Measurements from ENCODE around the gene FGF18.
"Not testable (repeated sequence)": the region's sequence is repeated elsewhere in the genome, so short reads cannot be mapped to it uniquely, and the experiment has no call there.

FGF18 gene

DNA sequence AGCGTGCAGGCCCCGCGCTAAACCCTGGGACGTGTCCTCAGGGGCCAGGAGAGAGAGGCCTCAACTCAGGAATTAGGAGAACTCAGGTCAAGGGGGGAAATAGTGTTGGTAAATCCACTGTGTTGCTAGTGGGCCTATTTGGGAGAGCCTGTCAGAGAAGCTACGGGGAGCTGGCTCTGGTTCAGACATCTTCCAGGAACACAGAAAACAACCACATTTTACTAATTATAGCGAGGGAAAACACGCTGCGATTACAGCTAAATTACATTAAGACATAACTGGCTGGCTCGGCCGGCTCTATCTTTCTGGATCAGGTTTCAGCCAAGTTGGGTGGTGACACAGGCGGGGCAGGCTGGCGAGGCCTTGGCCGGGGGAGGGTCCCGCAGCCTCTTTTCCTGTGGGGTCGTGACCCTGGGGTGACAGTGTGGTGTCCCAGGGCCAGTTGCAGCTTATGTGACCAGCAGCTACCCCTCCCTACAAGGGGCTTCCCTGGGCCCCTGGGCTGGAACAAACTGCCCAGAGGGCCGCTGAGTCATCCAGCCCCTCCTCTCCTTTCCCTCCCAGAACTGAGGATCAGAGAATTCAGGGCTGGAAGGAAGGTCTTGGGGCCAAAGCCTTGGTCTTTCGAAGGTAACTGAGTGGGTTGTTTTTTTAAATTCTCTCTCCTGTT lies 75.1 kb downstream of the FGF18 start:
- FAIRE-seq (no peak), DNase-seq (ENCODE audit: low spot score) (peak; percentile 82)

DNA sequence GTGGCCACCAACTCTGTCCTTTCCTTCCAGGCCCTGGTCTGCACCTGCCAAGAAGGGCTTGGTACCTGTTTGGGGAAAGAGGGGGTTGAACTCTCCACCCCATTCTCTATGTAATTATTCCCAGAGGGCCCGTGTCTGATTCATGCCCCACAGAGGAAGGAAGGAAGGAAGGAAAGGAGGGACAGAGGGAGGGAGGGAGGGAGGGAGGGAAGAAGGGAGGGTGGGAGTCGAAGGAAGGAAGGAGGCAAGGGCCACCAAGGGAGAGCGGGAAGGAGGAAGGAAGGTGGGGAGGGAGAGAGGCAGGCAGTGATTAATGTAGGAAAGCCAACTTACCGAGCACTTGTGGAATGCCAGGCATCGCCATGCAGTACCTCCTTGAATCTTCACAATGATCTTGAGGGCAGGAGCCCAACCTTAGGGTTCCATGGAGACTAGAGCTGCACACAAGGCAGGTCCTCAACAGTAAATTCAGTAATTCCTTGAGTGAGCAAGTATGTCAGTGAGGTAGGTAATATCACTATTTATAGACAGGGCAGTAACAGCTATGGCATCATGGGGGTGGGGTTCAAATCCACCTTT lies 75.8 kb downstream of the FGF18 start:
- no peak for FAIRE-seq
- peak; percentile 52 for DNase-seq (ENCODE audit: low spot score)

DNA sequence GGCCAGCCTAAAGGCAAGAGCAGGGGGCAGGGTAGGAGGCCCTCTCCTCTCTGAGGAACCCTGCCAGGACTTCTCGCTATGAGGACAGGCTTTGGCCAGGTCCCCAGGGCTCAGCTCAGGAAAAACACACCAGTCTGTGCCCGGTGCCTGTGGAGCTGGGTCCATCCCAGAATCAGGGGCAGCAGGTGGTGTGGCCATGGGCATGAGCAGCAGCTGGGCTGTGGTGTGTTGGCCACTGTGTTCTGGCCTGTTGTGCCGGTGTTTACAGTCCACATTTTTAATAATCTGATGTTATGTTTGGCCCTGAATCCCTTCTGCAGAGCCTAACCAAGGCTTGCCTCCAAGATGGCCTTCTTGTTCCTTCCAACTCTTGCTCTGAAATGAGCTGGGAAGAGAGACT lies 77.0 kb downstream of the FGF18 start:
- no peak for FAIRE-seq
- DNase-seq (ENCODE audit: low spot score): no peak

DNA sequence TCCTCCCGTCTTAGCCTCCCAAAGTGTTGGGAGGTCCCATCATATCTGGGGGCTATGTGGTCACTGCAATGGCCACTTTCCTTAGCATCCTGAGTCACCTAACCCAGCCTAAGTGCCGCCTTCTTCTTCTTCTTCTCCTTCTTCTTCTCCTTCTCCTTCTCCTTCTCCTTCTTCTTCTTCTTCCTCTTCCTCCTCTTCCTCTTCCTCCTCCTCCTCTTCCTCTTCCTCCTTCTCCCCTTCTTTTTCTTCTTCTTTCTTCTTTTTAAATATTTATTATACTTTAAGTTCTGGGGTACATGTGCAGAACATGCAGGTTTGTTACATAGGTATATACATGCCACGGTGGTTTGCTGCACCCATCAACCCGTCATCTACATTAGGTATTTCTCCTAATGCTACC lies 78.0 kb downstream of the FGF18 start:
- DNase-seq (ENCODE audit: low spot score); FAIRE-seq: not testable (repeated sequence)

DNA sequence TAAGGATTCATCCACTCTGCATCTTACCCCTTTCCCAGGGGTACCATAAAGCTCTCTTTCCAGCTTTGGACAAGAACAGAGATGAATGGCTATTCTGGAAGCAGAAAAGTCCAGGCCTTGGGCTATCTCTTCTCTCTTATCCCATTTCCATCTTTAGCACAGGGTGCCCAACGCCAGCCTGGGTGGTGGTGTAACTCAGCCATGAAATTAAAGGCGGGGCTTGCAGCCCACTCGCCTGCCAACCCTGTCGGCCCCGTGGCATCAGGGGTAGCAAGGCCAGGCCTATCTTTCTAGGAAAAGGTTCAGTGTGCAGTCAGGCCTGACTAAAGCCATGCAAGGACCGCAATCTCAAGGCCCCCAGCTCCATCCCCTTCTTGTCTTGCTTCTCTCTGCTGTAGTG lies 78.7 kb downstream of the FGF18 start:
- FAIRE-seq (no peak), DNase-seq (ENCODE audit: low spot score) (no peak)

DNA sequence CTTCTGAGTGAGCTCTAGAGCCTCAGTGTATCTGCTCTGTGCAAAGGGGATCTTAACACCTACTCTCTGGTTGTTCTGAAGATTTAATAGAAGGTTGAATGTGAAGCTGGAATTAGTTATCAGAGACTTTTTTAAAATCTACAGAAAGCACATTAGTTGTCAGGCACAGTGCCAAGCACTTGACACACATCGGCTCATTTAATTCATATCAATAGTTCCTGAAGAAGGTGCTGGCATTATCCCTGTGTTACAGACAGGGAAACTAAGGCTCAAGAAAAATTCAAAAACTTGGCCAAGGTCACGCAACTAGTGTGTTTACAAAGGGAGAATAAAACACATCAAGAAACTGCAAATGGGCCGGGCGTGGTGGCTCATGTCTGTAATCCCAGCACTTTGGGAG lies 80.2 kb downstream of the FGF18 start:
- DNase-seq (ENCODE audit: low spot score): no peak
- FAIRE-seq: no peak

DNA sequence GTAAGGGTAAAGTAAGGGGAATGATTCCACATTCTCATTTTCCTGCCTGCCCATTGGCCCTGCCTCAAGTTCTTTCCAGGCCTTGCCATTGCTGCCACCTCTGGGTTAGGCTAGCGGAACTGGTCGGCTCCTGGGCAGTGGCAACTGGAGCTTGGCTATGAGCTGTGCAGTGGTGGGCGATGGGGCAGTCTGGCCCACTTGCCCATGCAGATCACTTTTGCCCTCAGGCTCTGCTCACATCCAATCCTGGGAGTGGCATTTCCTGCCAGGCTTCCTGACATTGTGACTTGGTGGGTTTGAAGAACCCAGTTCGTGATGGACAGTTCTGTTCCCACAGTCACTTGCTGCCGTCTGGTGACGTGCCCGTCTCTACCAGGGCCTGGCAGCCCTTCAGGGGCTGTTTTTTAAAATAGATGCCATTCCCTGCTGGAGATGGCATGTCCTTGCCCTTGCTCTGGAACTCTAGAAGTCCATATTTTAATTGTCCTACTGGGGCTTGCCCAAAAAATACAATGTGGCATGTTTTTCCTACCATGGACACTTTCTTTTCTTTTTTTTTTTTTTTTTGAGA lies 86.1 kb downstream of the FGF18 start:
- FAIRE-seq: no peak
- no peak for DNase-seq (ENCODE audit: low spot score)

DNA sequence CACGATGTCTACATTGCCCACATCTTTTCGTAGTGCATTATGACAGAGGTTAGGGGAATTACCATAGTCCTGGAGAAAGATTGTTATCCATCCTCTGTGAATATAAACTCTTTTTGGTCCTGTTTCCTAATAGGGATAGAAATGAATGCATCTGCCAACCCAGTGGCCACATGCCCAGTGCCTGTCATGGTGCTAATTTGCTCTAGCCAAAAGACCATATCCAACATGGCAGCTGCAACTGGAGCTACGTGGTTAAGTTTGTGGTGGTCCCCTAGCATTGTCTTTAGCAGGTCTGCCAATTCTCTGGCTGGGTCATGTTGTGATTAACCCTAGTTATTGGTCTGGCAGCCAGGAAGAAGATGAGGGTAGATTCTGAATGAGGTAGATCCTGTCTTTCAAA lies 87.5 kb downstream of the FGF18 start:
- no peak for FAIRE-seq
- DNase-seq (ENCODE audit: low spot score): no peak
